SW 1271 (cell line): ENCODE measurements around the gene MYLK.
A peak's percentile ranks its signal among the peaks of the same experiment; 100 is the strongest.

Source experiments
- DNase-seq, 2 experiments: peaks; one replicate each; lab custom pipeline; 2025; lab: John Stamatoyannopoulos, UW

The MYLK gene

DNA sequence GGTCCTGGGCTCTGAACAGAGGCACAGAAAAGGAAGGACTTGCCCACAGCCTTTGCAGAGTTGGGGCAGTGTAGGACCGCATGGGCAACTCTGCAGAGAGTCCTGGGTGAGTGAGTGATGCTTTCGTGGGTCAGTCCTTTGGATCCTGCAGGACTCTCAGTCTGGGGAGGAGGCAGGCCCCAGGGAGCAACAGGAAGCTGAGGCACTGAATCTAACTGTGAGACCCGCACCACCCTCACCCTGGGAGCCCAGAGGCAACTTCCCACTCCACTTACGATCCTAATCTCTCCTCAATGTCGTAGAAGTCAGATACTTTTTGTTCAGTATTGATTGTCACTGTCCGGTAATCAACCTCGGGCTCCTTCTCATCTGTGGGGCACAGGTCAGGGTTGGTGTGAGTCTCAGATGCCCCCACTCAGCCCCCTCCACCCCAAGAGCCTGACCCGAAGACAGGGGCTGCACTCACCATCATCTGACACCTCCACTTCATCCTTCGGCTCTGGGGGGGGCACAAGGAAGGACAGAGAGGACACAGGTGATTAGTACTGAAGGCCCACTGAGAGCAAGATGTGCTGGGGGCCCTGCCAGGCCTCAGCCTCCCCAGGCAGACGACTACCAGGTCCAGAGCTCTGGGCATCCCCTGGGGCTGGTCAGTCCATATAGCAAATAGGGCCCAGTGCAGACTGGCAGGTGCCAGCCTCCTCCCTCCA lies 235.3 kb downstream of the MYLK start:
- no peak for DNase-seq

DNA sequence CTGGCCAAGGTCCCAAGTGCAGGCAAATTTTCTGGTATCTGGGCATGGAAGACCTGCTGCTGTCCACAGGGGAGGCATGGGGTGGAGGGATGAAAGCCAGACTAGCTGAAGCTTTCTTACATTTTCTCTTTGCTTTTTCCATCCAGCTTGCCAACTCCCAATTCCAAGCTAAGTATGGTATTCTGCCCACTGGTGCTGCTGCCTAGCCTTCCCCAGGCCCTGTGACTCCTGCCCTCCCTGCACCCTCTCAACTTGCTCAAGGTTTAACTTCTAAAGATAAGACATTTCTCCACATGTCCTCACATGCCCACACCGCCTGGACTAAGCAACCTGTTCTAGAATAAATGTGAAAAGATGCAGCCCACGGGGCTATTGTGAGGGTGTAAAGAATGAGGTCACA lies 239.8 kb downstream of the MYLK start:
- no peak for DNase-seq

DNA sequence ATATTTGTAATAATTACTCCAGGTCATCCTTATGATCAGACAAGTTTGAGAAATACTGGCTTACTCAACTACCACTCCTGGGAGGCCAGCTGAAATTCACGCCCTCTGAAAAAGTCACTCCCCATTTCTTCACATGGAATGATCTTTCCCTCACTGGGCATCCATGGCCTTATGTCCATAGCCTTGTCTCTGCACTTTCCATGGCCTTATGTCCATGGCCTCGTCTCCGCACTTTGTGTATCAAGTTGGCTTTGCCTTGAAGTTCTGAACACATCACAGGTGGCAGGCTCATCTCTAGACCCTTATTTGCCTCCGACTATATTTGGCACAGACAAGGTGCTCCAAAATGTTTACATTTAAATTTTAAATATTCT lies 241.2 kb downstream of the MYLK start:
- no peak for DNase-seq

GRCh38 chr3:123642182-123642956 lies 241.8 kb downstream of the MYLK start:
- peak; percentile 52 to 92 for DNase-seq

DNA sequence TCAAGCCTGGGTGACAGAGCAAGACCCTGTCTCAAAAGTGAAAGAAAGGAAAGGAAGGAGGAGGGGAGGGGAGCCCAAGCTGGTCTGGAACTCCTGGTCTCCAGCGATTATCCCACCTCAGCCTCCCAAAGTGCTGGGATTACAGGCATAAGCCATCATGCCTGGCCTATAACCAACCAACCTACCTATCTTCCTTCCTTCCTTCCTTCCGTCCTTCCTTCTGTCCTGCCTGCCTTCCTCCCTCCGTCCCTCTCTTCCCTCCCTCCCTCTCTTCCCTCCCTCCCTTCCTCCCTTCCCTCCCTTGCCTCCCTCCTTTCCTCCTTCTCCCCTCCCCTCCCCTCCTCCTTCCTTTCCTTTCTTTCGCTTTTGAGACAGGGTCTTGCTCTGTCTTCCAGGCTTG lies 242.6 kb downstream of the MYLK start:
- no peak for DNase-seq

GRCh38 chr3:123640740-123641462 lies 243.2 kb downstream of the MYLK start:
- no peak for DNase-seq

- no peak for DNase-seq
Measured at GRCh38 chr3:123640311-123640710, 243.8 kb downstream of the MYLK start.

DNA sequence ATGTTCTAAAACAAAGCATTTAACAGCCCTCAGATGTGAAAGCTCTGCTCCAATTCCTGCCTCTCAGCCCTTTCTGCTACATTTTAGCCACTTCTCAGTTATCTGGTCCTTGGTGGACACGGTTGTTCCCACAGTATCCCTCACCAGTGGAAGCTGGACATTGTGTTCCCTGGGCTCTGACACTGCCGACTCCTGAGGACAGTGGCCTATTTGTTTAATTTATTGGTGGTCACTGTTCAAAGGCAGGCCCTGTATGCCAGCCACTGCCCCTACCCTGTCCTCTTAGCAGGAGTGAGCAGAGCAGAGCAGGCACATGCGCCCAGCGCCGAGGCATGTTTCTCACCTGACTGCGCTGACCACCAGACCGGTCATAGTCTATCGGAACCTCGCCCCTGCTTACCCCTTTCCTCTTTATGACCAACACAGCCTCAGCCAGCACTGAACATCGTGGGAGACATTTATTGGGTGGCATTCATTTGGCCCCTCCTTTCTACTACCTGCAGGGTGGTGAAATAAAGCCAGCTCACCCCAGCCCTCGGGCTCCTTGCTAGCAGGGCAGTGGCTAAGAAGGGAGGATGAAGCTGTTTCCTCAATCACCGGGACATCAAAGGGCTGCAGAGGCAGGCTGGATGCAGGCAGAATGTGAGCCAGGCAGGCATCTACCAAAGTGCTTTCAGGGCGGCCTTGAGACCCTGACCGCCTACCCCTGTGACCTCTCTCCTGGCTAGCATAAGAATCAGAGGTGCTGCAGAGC lies 245.0 kb downstream of the MYLK start:
- no peak for DNase-seq

- DNase-seq: no peak
Measured at GRCh38 chr3:123637841-123638240, 246.3 kb downstream of the MYLK start.

- no peak for DNase-seq
Measured at GRCh38 chr3:123637131-123637530, 247.0 kb downstream of the MYLK start.

GRCh38 chr3:123636431-123636841 lies 247.7 kb downstream of the MYLK start:
- DNase-seq: no peak

GRCh38 chr3:123635717-123636116 lies 248.4 kb downstream of the MYLK start:
- no peak for DNase-seq

GRCh38 chr3:123635217-123635616 lies 248.9 kb downstream of the MYLK start:
- no peak for DNase-seq

DNA sequence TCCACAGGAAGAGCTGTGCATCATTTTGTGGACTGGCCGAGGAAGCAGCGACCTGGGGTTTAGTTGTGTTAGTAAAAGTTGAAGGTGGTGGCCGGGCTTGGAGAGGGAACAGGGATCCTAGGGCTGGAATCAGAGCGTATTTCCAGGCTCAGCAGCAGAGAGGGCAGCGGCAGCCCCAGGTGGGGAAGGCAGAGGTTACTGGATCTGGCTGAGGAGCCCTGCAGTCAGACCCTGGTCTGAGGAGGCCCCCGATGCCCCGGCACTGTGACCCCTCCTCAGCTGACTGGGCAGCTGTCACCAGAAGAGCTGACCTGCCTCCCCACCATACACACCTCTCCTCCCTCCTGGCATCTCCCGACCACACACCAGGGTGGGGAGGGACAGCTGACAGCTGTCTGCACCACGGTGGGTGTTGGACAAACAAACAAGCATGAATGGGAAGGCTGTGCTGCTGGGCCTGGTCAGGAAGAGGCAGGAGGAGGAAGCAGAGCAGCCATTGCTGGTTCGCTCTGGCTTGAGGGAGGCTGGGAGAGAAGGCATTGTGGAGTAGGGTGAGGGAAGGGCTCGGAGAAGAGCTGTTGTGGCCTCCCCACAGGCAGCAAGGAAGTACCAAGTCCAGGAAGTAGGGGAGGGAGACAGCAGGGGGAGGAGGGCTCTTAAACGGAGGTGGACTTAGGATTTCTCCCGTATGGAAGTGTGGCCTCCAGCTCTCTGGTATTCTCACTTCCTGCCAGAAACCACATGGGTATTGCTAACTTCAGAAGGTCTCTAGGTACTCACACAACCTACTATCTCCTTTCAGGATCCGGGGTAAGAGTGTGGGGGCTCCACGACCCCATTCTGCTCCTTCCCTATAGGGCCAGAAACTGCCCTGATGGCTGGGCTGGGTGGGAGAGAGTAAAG lies 249.7 kb downstream of the MYLK start:
- DNase-seq: no peak

DNA sequence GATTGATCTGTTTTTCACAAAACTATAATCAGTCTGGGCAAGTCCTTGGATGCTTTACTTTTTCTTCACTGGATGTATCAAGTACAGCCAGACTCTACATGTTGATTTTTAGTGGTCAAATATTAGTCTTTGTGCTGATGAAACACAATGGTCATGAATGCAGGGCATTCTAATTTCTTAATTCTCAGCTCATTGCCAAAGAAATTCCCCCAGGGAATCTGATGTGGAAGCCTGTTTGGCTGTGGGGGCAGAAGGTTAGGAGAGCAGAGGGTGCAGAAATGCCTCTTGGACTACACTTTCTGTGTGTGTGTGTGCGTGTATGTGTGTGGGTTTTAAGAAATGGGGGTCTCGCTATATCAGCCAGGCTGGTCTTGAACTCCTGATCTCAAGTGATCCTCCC lies 250.6 kb downstream of the MYLK start:
- DNase-seq: no peak

- no peak for DNase-seq
Measured at GRCh38 chr3:123632161-123632655, 251.9 kb downstream of the MYLK start.

DNA sequence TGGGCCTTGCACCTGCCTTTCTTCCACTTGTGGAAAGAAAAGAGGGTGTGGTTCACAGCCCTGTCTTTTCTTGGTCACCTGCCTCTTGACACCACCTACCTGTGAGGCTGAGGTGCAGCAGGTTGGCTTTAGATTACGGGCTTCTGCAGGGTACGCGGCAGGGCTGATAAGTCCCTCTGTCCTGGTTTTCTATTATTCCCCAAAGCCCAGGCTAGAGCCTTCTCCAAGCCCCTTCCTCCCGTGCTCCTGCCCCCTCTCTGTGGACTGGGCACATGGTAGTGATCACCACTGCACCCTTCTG lies 254.4 kb downstream of the MYLK start:
- DNase-seq: no peak

DNA sequence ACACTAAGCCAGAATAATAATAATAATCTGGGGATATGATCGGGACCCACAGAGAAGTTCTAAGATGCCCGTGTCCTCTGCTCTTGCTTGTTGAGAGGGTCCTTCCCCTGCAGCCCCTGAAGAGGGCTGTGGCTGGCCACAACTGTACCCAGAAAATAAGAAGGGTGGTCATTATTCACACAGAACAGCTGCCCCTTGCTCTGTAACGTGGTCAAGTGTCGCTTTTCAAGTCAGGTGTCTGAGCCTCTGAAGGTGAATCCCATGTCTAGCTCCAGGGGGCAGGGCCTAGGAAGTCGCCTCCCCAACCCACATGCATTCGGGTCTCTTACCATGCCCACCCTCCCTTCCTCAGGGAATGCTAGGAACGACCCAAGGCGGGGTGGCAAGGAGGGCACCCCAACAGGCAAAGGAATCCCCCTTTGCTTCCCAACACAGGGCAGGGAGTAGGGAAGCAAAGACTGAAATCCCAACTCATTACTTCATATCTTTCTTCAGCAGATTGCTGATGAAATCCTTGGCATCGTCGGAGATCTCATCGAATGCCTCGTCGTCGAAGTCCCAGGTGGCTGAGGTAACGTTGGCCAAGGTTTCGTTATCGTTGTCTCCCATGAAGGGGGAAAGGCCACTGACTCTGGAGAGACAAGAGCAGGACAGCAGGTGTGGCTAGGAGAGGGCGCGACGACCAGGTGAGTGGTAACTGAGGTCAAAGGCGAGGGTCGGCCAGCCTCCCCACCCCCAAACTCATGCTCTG lies 255.0 kb downstream of the MYLK start:
- DNase-seq: no peak

- no peak for DNase-seq
Measured at GRCh38 chr3:123627673-123628670, 256.2 kb downstream of the MYLK start.
